ENCODE results near the gene C2orf80.

C2orf80 gene

DNA sequence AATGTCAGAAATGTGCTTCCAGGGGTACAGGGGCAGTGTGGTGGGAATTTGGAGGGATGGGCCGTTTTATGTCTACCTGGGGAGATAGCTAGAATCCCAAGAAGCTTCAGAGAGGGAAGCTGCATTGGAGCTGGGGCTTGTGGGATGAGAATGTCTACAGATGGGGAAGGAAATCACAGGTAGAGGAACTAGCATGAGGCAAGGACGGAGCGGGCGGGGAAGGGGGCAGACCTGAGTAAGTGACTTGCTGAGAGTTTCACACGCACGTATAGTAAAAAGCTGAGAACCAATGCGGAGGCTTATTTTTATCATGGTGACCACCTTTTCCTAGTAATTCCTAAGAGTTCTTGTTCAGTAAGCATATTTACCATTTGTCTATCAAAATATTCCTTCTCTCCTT, 6.3 kb downstream of the C2orf80 start:
- no peak for TF ChIP-seq Cebpa-rat (IDR thresholded peaks at IDR 0.05)
- Histone ChIP-seq H3K4me2 (no peak overlapping the region), H3K27ac (no peak overlapping the region), H3K27me3 (no peaks in the 10 kb centered on the region), H3K9me3 (no peaks in the 10 kb centered on the region), H3K4me3 (no peak overlapping the region), H3K36me3 (no peaks in the 10 kb centered on the region), H3K9ac (no peak overlapping the region), H3K4me1 (no peaks in the 10 kb centered on the region), H4K20me1 (no peaks in the 10 kb centered on the region)

DNA sequence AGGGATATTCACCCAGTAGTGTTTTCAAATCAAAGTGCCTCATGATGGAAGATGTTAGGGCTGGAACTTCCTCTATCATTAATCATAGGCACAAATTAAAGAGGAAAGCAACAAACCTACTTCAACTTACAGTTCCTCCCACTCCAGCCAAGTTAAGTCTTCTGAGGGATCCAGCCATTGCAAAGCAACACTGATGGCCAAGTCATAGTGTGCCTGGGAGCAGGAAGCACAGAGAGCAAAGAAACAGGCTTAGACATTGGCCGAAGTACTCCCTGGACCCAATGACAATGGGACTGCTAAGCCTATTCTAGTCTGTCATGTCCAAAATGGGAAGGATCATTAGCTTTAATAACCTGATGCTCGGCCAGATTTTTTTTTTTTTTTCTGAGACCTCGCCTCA, 7.0 kb downstream of the C2orf80 start:
- Histone ChIP-seq H3K27ac (no peak overlapping the region), H3K4me1 (no peaks in the 10 kb centered on the region), H3K4me2 (no peak overlapping the region), H3K9ac (no peak overlapping the region), H3K9me3 (no peaks in the 10 kb centered on the region), H3K36me3 (no peaks in the 10 kb centered on the region), H3K4me3 (no peak overlapping the region), H4K20me1 (no peaks in the 10 kb centered on the region), H3K27me3 (no peaks in the 10 kb centered on the region)
- TF ChIP-seq Cebpa-rat (IDR thresholded peaks at IDR 0.05): no peak

DNA sequence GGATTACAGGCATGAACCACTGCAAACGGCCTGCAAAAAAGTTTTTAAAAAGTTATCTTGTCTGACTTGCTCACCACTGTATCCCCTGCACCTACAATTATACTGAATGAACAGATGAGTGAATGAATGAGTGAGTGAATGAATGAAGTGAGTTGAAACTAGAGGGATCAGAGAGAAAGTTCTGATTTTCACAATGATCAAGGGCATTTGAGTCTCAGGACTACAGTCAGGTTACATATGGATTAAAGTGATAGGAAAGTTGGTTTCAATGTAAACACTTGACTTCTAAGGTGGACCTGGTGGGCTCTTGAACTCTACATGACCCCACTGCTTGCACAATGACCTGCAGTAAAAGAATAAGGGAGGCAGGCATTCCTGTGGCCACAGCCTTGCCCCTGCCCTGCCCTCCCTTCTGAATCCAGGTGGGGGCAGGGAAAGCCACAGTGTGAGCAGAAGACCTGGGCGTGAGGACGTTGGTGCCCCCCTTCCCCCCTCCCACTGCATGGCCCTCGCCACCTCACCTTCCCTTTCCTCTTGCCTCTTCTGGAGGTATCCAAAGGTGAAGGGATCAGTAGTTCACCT, 10.7 kb downstream of the C2orf80 start:
- Histone ChIP-seq H3K9me3 (no peaks in the 10 kb centered on the region), H3K4me3 (no peak overlapping the region), H4K20me1 (no peaks in the 10 kb centered on the region), H3K27me3 (no peaks in the 10 kb centered on the region), H3K4me1 (no peaks in the 10 kb centered on the region), H3K9ac (no peak overlapping the region), H3K36me3 (no peaks in the 10 kb centered on the region), H3K4me2 (no peak overlapping the region), H3K27ac (no peak overlapping the region)
- no peak for TF ChIP-seq Cebpa-rat (IDR thresholded peaks at IDR 0.05)

DNA sequence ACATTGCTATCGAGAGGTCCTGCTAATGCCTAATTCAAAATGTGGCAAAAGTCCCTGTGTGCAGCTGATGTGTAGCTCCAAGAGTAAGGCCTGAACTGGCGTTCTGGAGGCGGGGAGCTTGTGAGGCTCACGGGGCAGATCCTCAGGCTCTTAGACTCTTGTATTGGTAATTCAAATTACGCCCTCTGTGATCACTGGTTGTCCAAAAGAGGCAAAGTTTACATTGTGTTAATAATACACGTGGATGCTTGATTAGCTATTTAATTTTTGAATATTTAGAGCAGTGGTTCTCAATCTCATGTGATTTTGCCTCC, 14.0 kb downstream of the C2orf80 start:
- no peak overlapping the region for H3K4me3 ChIP-seq
- no peak overlapping the region for H3K9ac ChIP-seq
- H3K36me3 ChIP-seq: no peaks in the 10 kb centered on the region

DNA sequence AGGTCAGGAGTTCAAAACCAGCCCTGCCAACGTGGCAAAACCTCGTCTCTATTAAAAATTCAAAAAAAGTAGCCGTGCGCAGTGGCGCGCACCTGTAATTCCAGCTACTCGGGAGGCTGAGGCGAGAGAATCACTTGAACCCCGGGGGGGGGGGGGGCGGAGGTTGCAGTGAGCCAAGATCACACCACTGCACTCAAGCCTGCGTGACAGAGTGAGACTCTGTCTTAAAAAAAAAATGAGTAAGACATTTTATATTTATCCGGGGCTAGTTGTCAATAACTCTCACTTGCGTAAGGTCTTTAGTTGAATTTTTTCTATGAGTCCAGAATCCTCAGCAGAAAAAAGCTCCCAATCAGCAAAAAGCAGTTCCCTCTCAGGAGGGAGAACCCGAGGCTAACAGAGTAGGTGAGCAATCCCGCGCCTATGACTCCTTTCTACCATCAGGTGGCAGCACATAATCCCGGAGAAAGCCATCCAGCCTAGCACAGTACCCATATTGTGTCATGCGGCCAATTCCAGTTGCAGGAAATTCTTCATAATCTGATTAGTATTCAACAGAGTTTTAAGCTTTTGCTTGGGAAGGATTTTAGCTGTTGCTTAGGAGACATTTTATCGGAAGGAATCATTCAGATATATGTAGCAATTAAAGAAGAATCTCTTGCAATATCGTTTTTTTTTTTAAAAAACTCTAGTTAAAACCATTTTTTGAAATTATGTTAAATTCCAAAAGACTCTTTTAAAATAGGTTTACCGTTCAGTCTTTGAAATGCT, 14.6 kb downstream of the C2orf80 start:
- no peak for TF ChIP-seq Cebpa-rat (IDR thresholded peaks at IDR 0.05)
- Histone ChIP-seq H4K20me1 (no peaks in the 10 kb centered on the region), H3K27ac (no peak overlapping the region), H3K9me3 (no peaks in the 10 kb centered on the region), H3K27me3 (no peaks in the 10 kb centered on the region), H3K36me3 (no peaks in the 10 kb centered on the region), H3K4me3 (no peak overlapping the region), H3K9ac (no peak overlapping the region), H3K4me2 (no peak overlapping the region), H3K4me1 (no peaks in the 10 kb centered on the region)

More for the DNA sequence above, 14.0 kb downstream of the C2orf80 start:
- no peaks in the 10 kb centered on the region for H3K9me3 ChIP-seq
- no peak overlapping the region for H3K4me2 ChIP-seq
- H3K4me1 ChIP-seq: no peaks in the 10 kb centered on the region
- TF ChIP-seq Cebpa-rat (IDR thresholded peaks at IDR 0.05): no peak
- H4K20me1 ChIP-seq: no peaks in the 10 kb centered on the region
- H3K27me3 ChIP-seq: no peaks in the 10 kb centered on the region
- no peak overlapping the region for H3K27ac ChIP-seq

DNA sequence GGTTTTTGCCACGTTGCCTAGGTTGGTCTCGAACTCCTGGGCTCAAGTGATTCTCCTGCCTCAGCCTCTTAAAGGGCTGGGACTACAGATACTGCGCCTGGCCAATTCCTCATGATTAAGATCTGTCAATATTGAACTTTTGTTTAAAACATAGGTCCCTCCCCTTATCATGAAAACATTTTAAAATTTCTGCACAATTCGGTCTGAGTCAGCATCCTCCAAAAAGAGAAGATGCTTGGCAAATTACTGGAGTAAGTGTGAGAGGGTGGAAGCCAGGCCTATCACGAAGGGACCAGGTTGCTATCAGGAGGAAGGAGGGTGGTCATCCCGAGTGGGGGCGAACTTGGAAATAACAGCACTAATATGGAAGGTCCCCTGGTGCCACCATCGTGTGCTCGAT, 15.7 kb downstream of the C2orf80 start:
- no peak overlapping the region for H3K4me2 ChIP-seq
- TF ChIP-seq Cebpa-rat (IDR thresholded peaks at IDR 0.05): no peak
- H3K4me3 ChIP-seq: no peak overlapping the region
- no peaks in the 10 kb centered on the region for H4K20me1 ChIP-seq
- no peaks in the 10 kb centered on the region for H3K4me1 ChIP-seq
- H3K9me3 ChIP-seq: no peaks in the 10 kb centered on the region
- H3K9ac ChIP-seq: no peak overlapping the region
- no peaks in the 10 kb centered on the region for H3K36me3 ChIP-seq
- H3K27ac ChIP-seq: no peak overlapping the region
- no peaks in the 10 kb centered on the region for H3K27me3 ChIP-seq

DNA sequence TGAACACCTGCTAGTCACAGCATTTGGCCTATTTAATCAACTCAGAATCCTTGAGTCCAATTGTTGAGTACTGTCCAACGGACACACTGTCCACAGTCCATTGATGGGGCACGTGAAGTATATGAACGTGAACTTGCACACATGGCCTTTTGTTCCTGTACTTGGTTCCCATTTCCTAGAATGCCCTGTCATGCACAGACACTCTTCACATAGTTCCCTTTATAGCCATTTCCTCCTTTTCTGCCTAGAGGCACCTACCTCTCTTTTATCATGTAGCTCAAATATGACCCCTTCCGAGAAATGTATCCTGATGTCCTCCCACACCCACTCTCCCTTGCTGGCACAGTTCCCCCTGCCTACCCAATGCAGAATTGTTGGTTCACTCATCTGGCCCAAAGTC, 17.7 kb downstream of the C2orf80 start:
- Histone ChIP-seq H3K27me3 (no peaks in the 10 kb centered on the region), H3K4me2 (no peak overlapping the region), H3K36me3 (no peaks in the 10 kb centered on the region), H3K9me3 (no peaks in the 10 kb centered on the region), H3K27ac (no peak overlapping the region), H3K4me1 (no peaks in the 10 kb centered on the region), H4K20me1 (no peaks in the 10 kb centered on the region), H3K9ac (no peak overlapping the region), H3K4me3 (no peak overlapping the region)
- no peak for TF ChIP-seq Cebpa-rat (IDR thresholded peaks at IDR 0.05)

DNA sequence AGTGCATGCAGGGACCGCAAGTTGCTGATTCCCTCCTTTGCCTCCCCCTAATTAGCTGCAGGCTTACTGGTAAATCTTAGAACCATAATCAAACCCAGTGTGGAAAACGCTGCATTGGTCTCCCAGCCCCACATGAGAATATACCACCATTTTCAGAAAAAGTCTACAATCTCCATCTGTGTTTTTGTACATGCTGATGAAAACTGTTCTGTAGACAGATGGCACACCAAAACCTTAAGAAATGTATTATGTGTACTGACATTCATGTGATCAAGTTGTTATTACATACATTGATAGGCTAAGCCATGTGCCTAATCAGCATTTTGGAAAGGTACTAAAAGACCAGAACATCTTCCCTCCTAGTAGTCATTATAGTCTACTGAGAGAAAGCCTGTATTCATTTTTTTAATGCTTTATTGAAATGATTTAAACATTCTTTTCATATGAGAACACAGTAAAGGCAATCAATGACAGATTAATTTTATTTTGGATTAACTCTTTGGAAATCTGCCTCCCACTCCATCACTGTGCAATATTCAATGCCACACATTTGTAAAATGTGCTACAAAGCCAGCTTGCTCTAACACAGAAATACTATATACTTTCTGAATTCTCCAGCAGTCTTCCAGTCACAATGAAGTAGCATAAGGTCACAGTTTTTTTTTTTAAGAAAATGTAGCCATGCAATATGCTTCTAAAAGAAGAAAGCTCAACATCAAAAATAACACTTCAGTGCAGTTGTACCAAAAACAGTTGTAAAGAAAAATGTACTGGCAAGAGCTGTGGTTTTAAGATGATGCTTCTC, 24.7 kb downstream of the C2orf80 start:
- H3K4me1 ChIP-seq: no peaks in the 10 kb centered on the region
- H3K4me3 ChIP-seq: no peak overlapping the region
- H3K9ac ChIP-seq: no peak overlapping the region
- no peaks in the 10 kb centered on the region for H3K36me3 ChIP-seq
- H3K27ac ChIP-seq: no peak overlapping the region
- H3K9me3 ChIP-seq: no peaks in the 10 kb centered on the region
- no peaks in the 10 kb centered on the region for H3K27me3 ChIP-seq
- TF ChIP-seq Cebpa-rat (IDR thresholded peaks at IDR 0.05): no peak
- H4K20me1 ChIP-seq: no peaks in the 10 kb centered on the region
- no peak overlapping the region for H3K4me2 ChIP-seq

DNA sequence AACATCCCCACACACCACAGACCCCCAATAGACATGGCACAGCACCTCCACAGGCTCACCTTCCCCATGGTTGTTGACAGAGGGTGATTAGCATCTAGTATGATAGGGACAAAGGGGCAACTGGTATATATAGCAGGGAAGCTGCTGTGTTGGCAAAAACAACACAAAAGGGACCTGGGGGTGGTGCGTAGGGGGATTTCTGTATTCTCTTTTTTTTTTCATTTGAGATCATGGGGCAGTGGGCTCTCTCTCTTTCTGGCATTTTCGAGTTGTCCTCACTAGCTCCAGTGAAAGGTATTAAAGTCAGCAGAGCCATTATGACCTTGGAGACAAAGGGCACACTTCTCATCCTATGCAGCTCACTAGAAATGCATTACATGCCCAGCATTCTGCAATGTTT, 26.3 kb downstream of the C2orf80 start, which contains the start of gene CRYGA:
CRYGA (minus strand) TSS at position 101 of the 400 bp plus-strand sequence; CDS start at position 68, 33 bp downstream.
- Histone ChIP-seq H3K9me3 (no peaks in the 10 kb centered on the region), H4K20me1 (no peaks in the 10 kb centered on the region), H3K4me2 (no peak within 1 kb of the TSS), H3K4me3 (no peak within 1 kb of the TSS), H3K27me3 (no peaks in the 10 kb centered on the region), H3K36me3 (no peaks in the 10 kb centered on the region), H3K4me1 (no peaks in the 10 kb centered on the region), H3K27ac (no peak within 1 kb of the TSS), H3K9ac (no peak within 1 kb of the TSS)
- TF ChIP-seq Cebpa-rat (IDR thresholded peaks at IDR 0.05): no peak

DNA sequence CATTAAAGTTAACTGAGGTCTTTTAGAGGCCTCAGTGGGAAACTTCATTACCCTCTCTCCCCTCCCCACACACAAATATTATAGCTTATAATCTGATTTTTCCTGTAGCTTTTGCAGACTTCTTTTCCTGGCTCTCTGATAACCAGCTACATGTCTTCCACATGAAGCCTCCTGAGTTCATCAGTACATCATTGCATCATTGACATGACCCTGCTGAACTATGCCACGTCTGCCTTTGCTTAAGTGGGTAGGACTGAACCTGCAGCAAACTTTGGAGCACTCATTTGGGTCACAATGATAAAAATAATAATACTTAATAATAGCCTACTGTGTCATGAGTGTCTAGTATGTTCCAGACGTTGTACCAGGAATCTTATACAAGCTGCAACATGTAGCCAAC, 33.4 kb downstream of the C2orf80 start:
- Histone ChIP-seq H3K9me3 (peaks cover 6% of the 10 kb centered on the region), H3K4me2 (no peak overlapping the region), H3K9ac (no peak overlapping the region), H3K4me1 (no peaks in the 10 kb centered on the region), H3K27me3 (no peaks in the 10 kb centered on the region), H3K27ac (no peak overlapping the region), H3K4me3 (no peak overlapping the region), H4K20me1 (no peaks in the 10 kb centered on the region), H3K36me3 (no peaks in the 10 kb centered on the region)
- no peak for TF ChIP-seq Cebpa-rat (IDR thresholded peaks at IDR 0.05)
